ENCODE data around the gene SH3RF2. TPM values are rescaled to one million over a fixed set of nuclear protein-coding genes. Genes with fewer than 3 reads are reported as not detected.

The SH3RF2 gene
- total and polyA plus RNA-seq, 2 experiments from 2014 or later: 35.1 to 35.4 TPM

GRCh38 chr5:146112476-146112875, 176.1 kb downstream of the SH3RF2 start:
- Histone ChIP-seq H3K4me3 (no peak overlapping the region), H3K9me2 (replicated peaks; ENCODE audit: insufficient read depth) (no peaks in the 10 kb centered on the region), H3K4me1 (ENCODE audit: insufficient read depth) (no peaks in the 10 kb centered on the region), H3K9me3 (ENCODE audit: low read depth) (no peaks in the 10 kb centered on the region), H3K79me2 (no peaks in the 10 kb centered on the region), H2AFZ (no peak overlapping the region), H3K27ac (no peak overlapping the region), H3K36me3 (replicated peaks; ENCODE audit: insufficient read depth, low read depth) (no peaks in the 10 kb centered on the region), H3K27me3 (no peaks in the 10 kb centered on the region), H3K4me2 (no peak overlapping the region), H4K20me1 (ENCODE audit: insufficient read depth, poor library complexity, severe bottlenecking) (no peaks in the 10 kb centered on the region)
- DNase-seq (ENCODE audit: low spot score): no peak
- TF ChIP-seq EZH2 (IDR thresholded peaks at IDR 0.05; ENCODE audit: borderline replicate concordance) (no peak), CTCF (IDR thresholded peaks at IDR 0.05; ENCODE audit: poor library complexity) (no peak), EZH2phosphoT487 (IDR thresholded peaks at IDR 0.05; ENCODE audit: low read depth, severe bottlenecking, unreplicated experiment) (no peak)
- 98% methylated on average over 5 of the region's 5 CpGs for WGBS (ENCODE audit: low lambda C conversion rate, missing lambda C conversion rate)

Other genes starting within 250 kb of the SH3RF2 start
- gene PRELID2, start 101.2 kb upstream of the SH3RF2 start, total RNA-seq: 24.7 and 34.4 TPM in 2 replicates
- gene PRELID2, start 101.2 kb upstream of the SH3RF2 start, polyA plus RNA-seq: 14.0 and 15.6 TPM in 2 replicates
- gene GRXCR2, start 63.6 kb upstream of the SH3RF2 start, total RNA-seq: not detected in 2 replicates
- gene GRXCR2, start 63.6 kb upstream of the SH3RF2 start, polyA plus RNA-seq: 0.39 TPM in 1 of 2 replicates, not detected in the other
- gene PLAC8L1, start 169.0 kb downstream of the SH3RF2 start, total RNA-seq: 1.5 TPM in 1 of 2 replicates, not detected in the other
- gene PLAC8L1, start 169.0 kb downstream of the SH3RF2 start, polyA plus RNA-seq: 0.52 and 1.1 TPM in 2 replicates
- gene LARS1, start 246.1 kb downstream of the SH3RF2 start, total RNA-seq: 69.5 and 71.2 TPM in 2 replicates
- gene LARS1, start 246.1 kb downstream of the SH3RF2 start, polyA plus RNA-seq: 64.3 and 78.6 TPM in 2 replicates